ENCODE results near the gene VSTM2L. TPM values are rescaled to one million over a fixed set of nuclear protein-coding genes. Genes with fewer than 3 reads are reported as not detected.
A peak's percentile ranks its signal among the peaks of the same experiment; 100 is the strongest.

VSTM2L gene
- total RNA-seq, 4 donors from 2014 or later = 0.78 to 1.4 TPM; not detected in 2

GRCh38 chr20:37972256-37973058 lies 69.5 kb downstream of the VSTM2L start:
- Histone ChIP-seq H3K36me3 (no peaks in the 10 kb centered on the region), H3K4me1 (no peaks in the 10 kb centered on the region), H3K27me3 (no peaks in the 10 kb centered on the region), H3K4me3 (no peak overlapping the region), H3K9me3 (no peaks in the 10 kb centered on the region), H3K27ac (no peak overlapping the region)
- TF ChIP-seq EP300 (IDR thresholded peaks at IDR 0.05) = no peak
- no peak for TF ChIP-seq POLR2AphosphoS5 (IDR thresholded peaks at IDR 0.05)
- no peak for TF ChIP-seq POLR2A (IDR thresholded peaks at IDR 0.05)
- TF ChIP-seq, protein P1, sequence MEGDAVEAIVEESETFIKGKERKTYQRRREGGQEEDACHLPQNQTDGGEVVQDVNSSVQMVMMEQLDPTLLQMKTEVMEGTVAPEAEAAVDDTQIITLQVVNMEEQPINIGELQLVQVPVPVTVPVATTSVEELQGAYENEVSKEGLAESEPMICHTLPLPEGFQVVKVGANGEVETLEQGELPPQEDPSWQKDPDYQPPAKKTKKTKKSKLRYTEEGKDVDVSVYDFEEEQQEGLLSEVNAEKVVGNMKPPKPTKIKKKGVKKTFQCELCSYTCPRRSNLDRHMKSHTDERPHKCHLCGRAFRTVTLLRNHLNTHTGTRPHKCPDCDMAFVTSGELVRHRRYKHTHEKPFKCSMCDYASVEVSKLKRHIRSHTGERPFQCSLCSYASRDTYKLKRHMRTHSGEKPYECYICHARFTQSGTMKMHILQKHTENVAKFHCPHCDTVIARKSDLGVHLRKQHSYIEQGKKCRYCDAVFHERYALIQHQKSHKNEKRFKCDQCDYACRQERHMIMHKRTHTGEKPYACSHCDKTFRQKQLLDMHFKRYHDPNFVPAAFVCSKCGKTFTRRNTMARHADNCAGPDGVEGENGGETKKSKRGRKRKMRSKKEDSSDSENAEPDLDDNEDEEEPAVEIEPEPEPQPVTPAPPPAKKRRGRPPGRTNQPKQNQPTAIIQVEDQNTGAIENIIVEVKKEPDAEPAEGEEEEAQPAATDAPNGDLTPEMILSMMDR (IDR thresholded peaks at IDR 0.05) = no peak
- 84% methylated on average over 7 of the region's 7 CpGs for WGBS
- peak in 1 of 2 donors; percentile 13 for DNase-seq (ENCODE audit: low spot score in 2 of 2)

- no peaks in the 10 kb centered on the region for H3K36me3 ChIP-seq
- no peak overlapping the region for H3K27ac ChIP-seq
- WGBS = 89% methylated on average over 12 of the region's 12 CpGs
- no peaks in the 10 kb centered on the region for H3K4me1 ChIP-seq
- no peaks in the 10 kb centered on the region for H3K9me3 ChIP-seq
- no peaks in the 10 kb centered on the region for H3K27me3 ChIP-seq
- no peak overlapping the region for H3K4me3 ChIP-seq
- DNase-seq (ENCODE audit: low spot score in 2 of 2) = peak in 1 of 2 donors; percentile 71
- TF ChIP-seq POLR2AphosphoS5 (IDR thresholded peaks at IDR 0.05) (no peak), EP300 (IDR thresholded peaks at IDR 0.05) (no peak), POLR2A (IDR thresholded peaks at IDR 0.05) (no peak)
- TF ChIP-seq, protein P1 (IDR thresholded peaks at IDR 0.05) = no peak
Measured at GRCh38 chr20:37973059-37973910, 70.4 kb downstream of the VSTM2L start.

DNA sequence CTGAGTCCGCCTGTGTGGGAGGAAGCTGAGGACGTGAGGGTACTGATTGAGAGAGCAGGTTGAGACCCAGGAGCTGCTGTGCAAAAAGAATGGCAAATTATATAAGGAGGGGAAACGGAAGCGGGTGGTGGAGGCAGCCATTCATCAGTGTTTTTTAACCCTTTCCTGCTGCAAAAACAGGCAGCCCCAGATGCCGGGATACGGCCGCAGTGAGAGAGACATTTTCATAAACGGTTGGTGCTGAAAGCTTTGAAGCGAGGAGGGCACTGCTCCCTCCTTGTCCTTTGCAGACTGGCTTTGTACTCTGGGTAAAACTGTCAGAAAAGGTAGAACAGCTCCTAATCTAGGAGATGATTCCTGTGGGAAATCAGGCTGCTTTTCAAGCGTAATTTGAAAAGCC lies 74.0 kb downstream of the VSTM2L start:
- no peak overlapping the region for H3K4me3 ChIP-seq
- TF ChIP-seq, protein P1 (IDR thresholded peaks at IDR 0.05) = no peak
- TF ChIP-seq POLR2A (IDR thresholded peaks at IDR 0.05) (no peak), POLR2AphosphoS5 (IDR thresholded peaks at IDR 0.05) (no peak), EP300 (IDR thresholded peaks at IDR 0.05) (no peak)
- DNase-seq (ENCODE audit: low spot score in 2 of 2) = peak in 1 of 2 donors; percentile 9
- peaks cover 11% of the 10 kb centered on the region for H3K36me3 ChIP-seq
- no peaks in the 10 kb centered on the region for H3K9me3 ChIP-seq
- no peaks in the 10 kb centered on the region for H3K27me3 ChIP-seq
- no peaks in the 10 kb centered on the region for H3K4me1 ChIP-seq
- H3K27ac ChIP-seq = no peak overlapping the region
- 63% methylated on average over 9 of the region's 10 CpGs for WGBS

- no peaks in the 10 kb centered on the region for H3K4me1 ChIP-seq
- DNase-seq (ENCODE audit: low spot score in 2 of 2) = peak in 1 of 2 donors; percentile 11
- WGBS = 39% methylated on average over 10 of the region's 12 CpGs
- no peaks in the 10 kb centered on the region for H3K9me3 ChIP-seq
- no peaks in the 10 kb centered on the region for H3K27me3 ChIP-seq
- no peak overlapping the region for H3K4me3 ChIP-seq
- H3K27ac ChIP-seq = no peak overlapping the region
- no peak for TF ChIP-seq POLR2A (IDR thresholded peaks at IDR 0.05)
- no peak for TF ChIP-seq POLR2AphosphoS5 (IDR thresholded peaks at IDR 0.05)
- TF ChIP-seq, protein P1 (IDR thresholded peaks at IDR 0.05) = no peak
- no peak for TF ChIP-seq EP300 (IDR thresholded peaks at IDR 0.05)
- H3K36me3 ChIP-seq = peaks cover 14% of the 10 kb centered on the region
Measured at GRCh38 chr20:37977338-37977737, 74.4 kb downstream of the VSTM2L start.

DNA sequence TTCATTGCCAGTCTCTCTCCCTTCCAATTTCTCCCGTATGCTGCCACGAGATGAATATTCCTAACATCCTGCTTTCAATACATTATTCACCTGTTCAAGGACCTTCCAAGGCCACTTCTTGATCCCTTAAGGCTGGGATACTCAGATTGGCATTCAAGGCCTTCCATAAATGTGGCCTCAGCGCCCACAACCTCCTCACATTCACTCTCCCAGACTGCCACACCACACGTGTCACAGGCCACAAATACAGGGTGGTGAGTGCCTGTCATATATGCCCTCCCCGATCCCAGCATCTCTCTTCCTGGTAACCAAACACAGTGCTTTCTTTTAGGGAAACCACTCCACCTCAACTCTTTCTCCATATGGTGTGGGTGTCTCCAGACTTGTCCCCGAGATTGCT lies 74.9 kb downstream of the VSTM2L start:
- peaks cover 14% of the 10 kb centered on the region for H3K36me3 ChIP-seq
- no peak overlapping the region for H3K27ac ChIP-seq
- no peaks in the 10 kb centered on the region for H3K27me3 ChIP-seq
- H3K4me1 ChIP-seq = no peaks in the 10 kb centered on the region
- TF ChIP-seq POLR2A (IDR thresholded peaks at IDR 0.05) (no peak), EP300 (IDR thresholded peaks at IDR 0.05) (no peak), POLR2AphosphoS5 (IDR thresholded peaks at IDR 0.05) (no peak)
- TF ChIP-seq, protein P1 (IDR thresholded peaks at IDR 0.05) = no peak
- no peak overlapping the region for H3K4me3 ChIP-seq
- peak in 1 of 2 donors; percentile 47 for DNase-seq (ENCODE audit: low spot score in 2 of 2)
- no peaks in the 10 kb centered on the region for H3K9me3 ChIP-seq
- WGBS = 84% methylated on average over 6 of the region's 6 CpGs

All from suprapubic skin (tissue), 4 donors.